ENCODE data around the gene SENP1. TPM values are rescaled to one million over a fixed set of nuclear protein-coding genes. Genes with fewer than 3 reads are reported as not detected.
A peak's percentile ranks its signal among the peaks of the same experiment; 100 is the strongest.

The SENP1 gene
- total and polyA plus RNA-seq, 2 of the 13 experiments (the other 11 are each of a cell fraction or from before 2014, with no cell fraction given), result 14.0 to 20.2 TPM

DNA sequence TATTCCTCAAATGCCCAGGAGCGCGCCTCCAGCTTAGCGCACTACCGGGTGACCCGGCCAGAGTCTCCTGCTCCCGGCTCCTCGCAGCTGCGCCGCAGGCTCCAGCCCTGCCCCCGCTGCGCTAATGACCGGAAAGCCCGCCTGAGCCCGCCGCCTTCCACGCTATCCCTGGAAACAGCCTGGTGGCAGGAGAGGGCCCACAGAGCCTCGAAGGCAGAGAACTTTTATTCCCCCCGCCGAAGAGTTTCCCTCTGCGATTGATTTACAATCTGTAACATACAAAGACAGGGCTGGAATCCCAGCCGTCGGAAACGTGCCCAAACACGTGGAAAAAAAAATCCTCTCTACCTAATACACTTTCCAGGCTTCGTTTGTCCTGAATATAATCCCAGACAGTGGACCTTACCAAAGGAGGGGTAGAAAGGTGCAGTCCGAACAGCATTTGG, 103.1 kb downstream of the SENP1 start (continued):
- TF ChIP-seq, protein P1, sequence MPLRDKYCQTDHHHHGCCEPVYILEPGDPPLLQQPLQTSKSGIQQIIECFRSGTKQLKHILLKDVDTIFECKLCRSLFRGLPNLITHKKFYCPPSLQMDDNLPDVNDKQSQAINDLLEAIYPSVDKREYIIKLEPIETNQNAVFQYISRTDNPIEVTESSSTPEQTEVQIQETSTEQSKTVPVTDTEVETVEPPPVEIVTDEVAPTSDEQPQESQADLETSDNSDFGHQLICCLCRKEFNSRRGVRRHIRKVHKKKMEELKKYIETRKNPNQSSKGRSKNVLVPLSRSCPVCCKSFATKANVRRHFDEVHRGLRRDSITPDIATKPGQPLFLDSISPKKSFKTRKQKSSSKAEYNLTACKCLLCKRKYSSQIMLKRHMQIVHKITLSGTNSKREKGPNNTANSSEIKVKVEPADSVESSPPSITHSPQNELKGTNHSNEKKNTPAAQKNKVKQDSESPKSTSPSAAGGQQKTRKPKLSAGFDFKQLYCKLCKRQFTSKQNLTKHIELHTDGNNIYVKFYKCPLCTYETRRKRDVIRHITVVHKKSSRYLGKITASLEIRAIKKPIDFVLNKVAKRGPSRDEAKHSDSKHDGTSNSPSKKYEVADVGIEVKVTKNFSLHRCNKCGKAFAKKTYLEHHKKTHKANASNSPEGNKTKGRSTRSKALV (CRISPR knock-in tag; IDR thresholded peaks at IDR 0.05), result peak; percentile 92
- no peak for TF ChIP-seq SIX1 (CRISPR knock-in tag; IDR thresholded peaks at IDR 0.05; ENCODE audit: borderline replicate concordance)
- 0 out of 2 replicates have a peak, but pooled peaks have one; percentile 66 for TF ChIP-seq EED (CRISPR knock-in tag; IDR thresholded peaks at IDR 0.05)
- TF ChIP-seq AGO2 (optimal IDR thresholded peaks at IDR 0.05; ENCODE audit: low read depth, low read length), result peak; percentile 49
- TF ChIP-seq GABPB1 (CRISPR knock-in tag; IDR thresholded peaks at IDR 0.05), result peak; percentile 59; the same call in 1 of the 2 replicates
- TF ChIP-seq HNRNPLL (IDR thresholded peaks at IDR 0.05; ENCODE audit: low read depth, low read length, poor library complexity, severe bottlenecking), result peak; percentile 92
- peak; percentile 69 for TF ChIP-seq ZNF687 (CRISPR knock-in tag; IDR thresholded peaks at IDR 0.05)
- no peak for TF ChIP-seq MAZ (IDR thresholded peaks at IDR 0.05; ENCODE audit: borderline replicate concordance, low read depth, low read length)
- TF ChIP-seq MAZ (CRISPR knock-in tag; IDR thresholded peaks at IDR 0.05; ENCODE audit: low read depth), result peak; percentile 46; the same call in 1 of the 2 replicates
- TF ChIP-seq RNF2 (conservative IDR thresholded peaks at IDR 0.05; ENCODE audit: low read depth), result peak; percentile 57; the same call in 1 of the 2 replicates
- TF ChIP-seq ZNF430 (CRISPR knock-in tag; IDR thresholded peaks at IDR 0.05), result 0 out of 2 replicates have a peak, but pooled peaks have one; percentile 42
- 0 out of 2 replicates have a peak, but pooled peaks have one; percentile 22 for TF ChIP-seq EZH2 (conservative IDR thresholded peaks at IDR 0.05; ENCODE audit: low read depth, low read length)
- TF ChIP-seq ZNF777 (CRISPR knock-in tag; IDR thresholded peaks at IDR 0.05), result 0 out of 2 replicates have a peak, but pooled peaks have one; percentile 25
- TF ChIP-seq, protein P2, sequence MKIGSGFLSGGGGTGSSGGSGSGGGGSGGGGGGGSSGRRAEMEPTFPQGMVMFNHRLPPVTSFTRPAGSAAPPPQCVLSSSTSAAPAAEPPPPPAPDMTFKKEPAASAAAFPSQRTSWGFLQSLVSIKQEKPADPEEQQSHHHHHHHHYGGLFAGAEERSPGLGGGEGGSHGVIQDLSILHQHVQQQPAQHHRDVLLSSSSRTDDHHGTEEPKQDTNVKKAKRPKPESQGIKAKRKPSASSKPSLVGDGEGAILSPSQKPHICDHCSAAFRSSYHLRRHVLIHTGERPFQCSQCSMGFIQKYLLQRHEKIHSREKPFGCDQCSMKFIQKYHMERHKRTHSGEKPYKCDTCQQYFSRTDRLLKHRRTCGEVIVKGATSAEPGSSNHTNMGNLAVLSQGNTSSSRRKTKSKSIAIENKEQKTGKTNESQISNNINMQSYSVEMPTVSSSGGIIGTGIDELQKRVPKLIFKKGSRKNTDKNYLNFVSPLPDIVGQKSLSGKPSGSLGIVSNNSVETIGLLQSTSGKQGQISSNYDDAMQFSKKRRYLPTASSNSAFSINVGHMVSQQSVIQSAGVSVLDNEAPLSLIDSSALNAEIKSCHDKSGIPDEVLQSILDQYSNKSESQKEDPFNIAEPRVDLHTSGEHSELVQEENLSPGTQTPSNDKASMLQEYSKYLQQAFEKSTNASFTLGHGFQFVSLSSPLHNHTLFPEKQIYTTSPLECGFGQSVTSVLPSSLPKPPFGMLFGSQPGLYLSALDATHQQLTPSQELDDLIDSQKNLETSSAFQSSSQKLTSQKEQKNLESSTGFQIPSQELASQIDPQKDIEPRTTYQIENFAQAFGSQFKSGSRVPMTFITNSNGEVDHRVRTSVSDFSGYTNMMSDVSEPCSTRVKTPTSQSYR (CRISPR knock-in tag; IDR thresholded peaks at IDR 0.05; ENCODE audit: borderline replicate concordance), result peak; percentile 45; the same call in 1 of the 2 replicates
- 0 out of 2 replicates have a peak, but pooled peaks have one; percentile 15 for TF ChIP-seq SAFB2 (CRISPR knock-in tag; IDR thresholded peaks at IDR 0.05; ENCODE audit: borderline replicate concordance, low read depth)
- no peak for TF ChIP-seq ZNF496 (CRISPR knock-in tag; IDR thresholded peaks at IDR 0.05; ENCODE audit: insufficient replicate concordance)
- TF ChIP-seq ZNF772 (CRISPR knock-in tag; IDR thresholded peaks at IDR 0.05), result no peak

All from HepG2 (cell line).